NCI-H2227 (cell line): ENCODE results near the gene B3GALT2.
"Not testable (repeated sequence)": the region's sequence is repeated elsewhere in the genome, so short reads cannot be mapped to it uniquely, and the experiment has no call there.

Source experiments
- DNase-seq: peaks from one replicate; lab custom pipeline; 2025; ENCODE audit not compliant: unreplicated experiment; lab: John Stamatoyannopoulos, UW

B3GALT2 gene, protein sequence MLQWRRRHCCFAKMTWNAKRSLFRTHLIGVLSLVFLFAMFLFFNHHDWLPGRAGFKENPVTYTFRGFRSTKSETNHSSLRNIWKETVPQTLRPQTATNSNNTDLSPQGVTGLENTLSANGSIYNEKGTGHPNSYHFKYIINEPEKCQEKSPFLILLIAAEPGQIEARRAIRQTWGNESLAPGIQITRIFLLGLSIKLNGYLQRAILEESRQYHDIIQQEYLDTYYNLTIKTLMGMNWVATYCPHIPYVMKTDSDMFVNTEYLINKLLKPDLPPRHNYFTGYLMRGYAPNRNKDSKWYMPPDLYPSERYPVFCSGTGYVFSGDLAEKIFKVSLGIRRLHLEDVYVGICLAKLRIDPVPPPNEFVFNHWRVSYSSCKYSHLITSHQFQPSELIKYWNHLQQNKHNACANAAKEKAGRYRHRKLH

GRCh38 chr1:193185901-193186731 is at the start of gene B3GALT2:
Gene B3GALT2, minus strand, starts transcription at chr1:193186613. Its CDS starts 5,051 bp downstream, at chr1:193181562.
- peak; percentile 54 for DNase-seq

- DNase-seq: no peak
Observed at GRCh38 chr1:193234530-193234929, 48.1 kb upstream of the B3GALT2 start.

DNA sequence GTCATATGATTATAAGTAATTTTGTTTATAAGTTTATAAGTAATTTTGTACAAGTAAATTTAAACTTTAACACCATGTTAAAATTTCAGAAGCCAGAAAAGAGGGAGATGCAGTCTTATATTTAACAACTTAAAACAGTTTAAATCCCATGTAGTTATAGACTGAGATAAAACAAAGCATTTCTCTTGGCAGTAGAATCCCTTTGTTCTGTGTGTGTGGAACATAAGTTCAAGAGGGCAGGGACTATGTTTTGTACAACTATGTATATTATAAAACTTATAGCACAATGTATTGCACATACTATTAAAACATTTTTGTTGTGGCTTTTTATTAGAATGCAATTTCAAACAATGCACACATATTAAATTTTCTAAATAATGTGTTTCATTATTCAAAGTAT is 44.7 kb upstream of the B3GALT2 start:
- not testable (repeated sequence) for DNase-seq

- DNase-seq: no peak
Observed at GRCh38 chr1:193229136-193229535, 42.7 kb upstream of the B3GALT2 start.

- DNase-seq: no peak
Observed at GRCh38 chr1:193222056-193222615, 35.7 kb upstream of the B3GALT2 start.

DNA sequence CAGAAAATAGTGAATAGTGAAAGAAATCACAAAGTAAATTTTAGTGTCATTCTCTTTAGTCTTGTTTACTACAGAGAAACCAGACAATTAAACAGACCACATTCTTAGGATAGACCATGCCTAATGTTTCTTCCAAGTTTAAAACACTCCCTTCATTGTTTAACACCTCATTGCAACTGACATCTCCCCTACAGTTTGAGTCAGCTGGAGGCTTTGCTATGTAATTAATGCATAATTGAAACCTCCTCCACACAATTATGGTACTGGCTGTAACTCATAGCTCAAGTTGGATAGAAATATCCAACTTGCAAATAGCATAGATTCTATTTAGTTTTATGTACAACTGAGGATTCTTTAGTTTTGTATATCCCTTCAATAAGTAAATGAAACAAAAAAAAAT is 35.2 kb upstream of the B3GALT2 start:
- DNase-seq: no peak

- DNase-seq: no peak
Observed at GRCh38 chr1:193219391-193219790, 33.0 kb upstream of the B3GALT2 start.

DNA sequence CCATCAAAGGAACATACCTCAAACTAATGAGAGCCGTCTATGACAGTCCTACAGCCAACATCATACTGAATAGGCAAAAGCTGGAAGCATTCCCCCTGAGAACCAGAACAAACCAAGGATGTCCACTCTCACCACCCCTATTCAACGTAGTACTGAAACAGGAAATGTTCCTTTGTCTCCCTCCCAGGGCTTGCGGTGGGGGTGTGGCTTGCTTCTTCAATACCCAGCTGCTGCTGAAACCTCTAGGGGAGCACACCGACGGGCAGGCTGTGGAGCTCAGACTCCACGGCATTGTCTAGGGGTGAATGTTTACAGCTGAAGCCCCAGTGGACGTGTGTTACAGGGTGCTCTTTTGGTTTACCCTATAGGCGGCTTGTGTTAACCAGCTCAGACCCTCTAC is 30.5 kb upstream of the B3GALT2 start:
- no peak for DNase-seq

DNA sequence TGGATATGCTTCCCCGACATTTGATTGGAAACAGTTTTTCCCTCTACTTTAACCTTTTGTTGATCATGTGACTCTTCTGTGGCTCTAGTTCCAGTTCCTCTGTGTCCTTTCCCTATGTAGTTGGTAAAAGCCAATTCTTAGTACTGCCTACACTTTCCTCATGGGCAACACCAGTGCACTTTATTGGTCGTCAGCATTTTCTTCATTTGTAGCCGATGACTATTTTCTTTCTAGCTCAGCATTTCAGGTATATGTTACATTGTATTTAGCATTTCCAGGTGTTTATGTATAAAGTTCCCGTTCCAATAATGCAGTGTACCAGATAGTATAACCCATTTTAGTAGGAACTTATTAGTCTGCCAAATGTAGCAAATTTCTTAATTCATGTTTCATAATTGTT is 27.6 kb upstream of the B3GALT2 start:
- DNase-seq: no peak

DNA sequence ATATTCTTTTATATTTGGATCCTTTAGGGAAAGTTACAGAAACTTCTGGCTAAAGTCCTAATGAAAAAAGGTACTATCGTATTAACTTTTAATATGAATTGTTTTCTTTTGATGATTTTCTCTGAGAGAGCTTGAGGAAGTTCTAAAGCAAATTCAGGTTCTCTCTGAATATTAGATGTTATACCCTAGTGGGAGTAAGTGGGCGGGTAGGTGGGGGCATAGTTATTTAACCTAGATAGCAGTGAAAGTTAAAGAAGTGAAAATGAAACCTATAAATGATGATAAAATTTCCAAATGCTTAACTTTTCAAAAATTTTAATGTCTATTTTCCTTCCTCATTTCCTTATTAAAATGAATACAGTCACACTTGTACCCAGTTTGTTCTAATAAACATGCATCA is 26.2 kb upstream of the B3GALT2 start:
- no peak for DNase-seq

GRCh38 chr1:193211539-193211938 is 25.1 kb upstream of the B3GALT2 start:
- no peak for DNase-seq

- DNase-seq: no peak
Observed at GRCh38 chr1:193210996-193211395, 24.6 kb upstream of the B3GALT2 start.

DNA sequence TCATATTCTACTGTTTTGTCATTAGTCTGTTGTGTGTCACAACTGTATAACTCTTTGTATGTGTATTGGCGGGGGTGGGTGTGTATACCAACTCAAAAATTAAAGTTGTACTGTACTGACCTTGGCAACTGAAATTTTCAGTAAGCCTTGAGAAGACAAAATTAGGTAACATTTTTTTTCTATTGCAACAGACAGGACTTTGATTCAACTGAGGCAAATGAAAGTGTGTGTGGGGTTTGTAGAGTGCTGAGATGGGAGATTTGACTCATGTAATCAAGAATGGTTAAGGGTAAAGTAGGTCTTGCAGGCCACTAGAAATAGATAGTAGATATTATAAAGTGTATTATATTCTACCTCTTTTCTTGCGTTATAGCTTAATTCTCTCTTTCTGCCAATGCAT is 14.6 kb upstream of the B3GALT2 start:
- DNase-seq: no peak

DNA sequence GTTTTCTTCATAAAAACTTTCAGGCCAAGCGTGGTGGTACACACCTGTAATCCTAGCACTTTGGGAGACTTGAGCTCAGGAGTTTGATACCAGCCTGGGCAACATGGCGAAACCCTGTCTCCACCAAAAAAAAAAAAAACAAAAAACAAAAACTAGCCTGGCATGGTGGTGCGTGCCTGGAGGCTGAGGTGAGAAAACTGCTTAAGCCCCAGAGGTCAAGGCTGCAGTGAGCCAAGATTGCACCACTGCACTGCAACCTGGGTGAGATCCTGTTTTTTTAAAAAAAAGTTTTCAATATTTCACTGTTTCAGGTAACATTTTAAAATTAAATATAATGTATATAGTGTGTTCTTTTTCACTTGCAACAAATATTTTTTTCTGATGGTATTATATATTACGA is 13.5 kb upstream of the B3GALT2 start:
- no peak for DNase-seq

DNA sequence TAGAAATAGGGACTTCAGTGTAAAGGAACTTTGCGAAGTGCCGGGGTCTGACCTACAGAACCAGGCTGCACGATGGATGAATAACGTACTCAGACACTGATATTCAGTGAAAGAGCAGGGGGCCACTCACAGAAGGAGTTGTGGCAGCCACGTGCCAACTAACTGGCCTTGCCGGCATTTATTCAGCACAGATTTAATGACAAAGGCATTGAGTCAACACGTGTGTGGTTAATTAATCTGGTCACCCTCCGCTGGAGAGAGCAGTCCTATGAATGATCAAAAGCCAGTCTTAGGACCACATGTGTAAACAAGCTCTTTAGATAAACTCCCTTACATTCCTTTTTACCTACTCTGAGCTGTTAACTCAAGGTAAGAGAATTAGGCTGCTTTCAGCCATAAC is 6.2 kb upstream of the B3GALT2 start:
- DNase-seq: no peak

GRCh38 chr1:193190096-193190744 is 3.8 kb upstream of the B3GALT2 start:
- DNase-seq: no peak

GRCh38 chr1:193189442-193190095 is 3.2 kb upstream of the B3GALT2 start:
- DNase-seq: no peak

- DNase-seq: not testable (repeated sequence)
Observed at GRCh38 chr1:193188915-193189314, 2.5 kb upstream of the B3GALT2 start.

GRCh38 chr1:193187114-193187513 is 701 bp upstream of the B3GALT2 start:
- DNase-seq: no peak

- no peak for DNase-seq
Observed at GRCh38 chr1:193185211-193185610, 1.2 kb downstream of the B3GALT2 start.

DNA sequence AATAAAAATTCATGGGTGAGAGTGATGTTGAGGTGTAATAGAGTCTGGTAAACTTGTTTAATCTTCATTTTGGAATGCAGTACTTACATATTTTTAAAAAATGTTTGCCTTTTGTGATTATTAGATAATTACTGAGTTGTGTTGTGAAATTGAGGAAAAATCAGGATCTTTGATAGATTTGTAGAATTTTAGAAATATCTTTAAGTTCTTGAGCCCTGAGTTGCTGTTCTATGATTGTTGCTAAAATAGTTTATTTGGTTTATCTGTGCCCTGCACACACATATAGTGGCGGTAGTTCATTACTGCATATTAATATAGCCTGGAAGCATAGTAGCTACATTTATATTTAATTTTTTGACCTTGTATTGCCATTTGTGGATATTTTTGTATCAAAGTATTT is 1.6 kb downstream of the B3GALT2 start:
- no peak for DNase-seq
